Placental epithelial cell (primary cell): ENCODE results near the gene SHROOM4. TPM values are rescaled to one million over a fixed set of nuclear protein-coding genes. Genes with fewer than 3 reads are reported as not detected.

Source experiments
- small RNA-seq: library from RNA; depleted of rRNA; stranded (forward); fragments of <200 nt; gene quantifications from one replicate; pipeline ENCODE3, GENCODE V24; 2012
- total RNA-seq: library from RNA; depleted of rRNA; stranded (reverse); fragments of >200 nt; gene quantifications from 2 replicates; pipeline ENCODE4 v1.2.3, GENCODE V29; 2012

The SHROOM4 gene, protein sequence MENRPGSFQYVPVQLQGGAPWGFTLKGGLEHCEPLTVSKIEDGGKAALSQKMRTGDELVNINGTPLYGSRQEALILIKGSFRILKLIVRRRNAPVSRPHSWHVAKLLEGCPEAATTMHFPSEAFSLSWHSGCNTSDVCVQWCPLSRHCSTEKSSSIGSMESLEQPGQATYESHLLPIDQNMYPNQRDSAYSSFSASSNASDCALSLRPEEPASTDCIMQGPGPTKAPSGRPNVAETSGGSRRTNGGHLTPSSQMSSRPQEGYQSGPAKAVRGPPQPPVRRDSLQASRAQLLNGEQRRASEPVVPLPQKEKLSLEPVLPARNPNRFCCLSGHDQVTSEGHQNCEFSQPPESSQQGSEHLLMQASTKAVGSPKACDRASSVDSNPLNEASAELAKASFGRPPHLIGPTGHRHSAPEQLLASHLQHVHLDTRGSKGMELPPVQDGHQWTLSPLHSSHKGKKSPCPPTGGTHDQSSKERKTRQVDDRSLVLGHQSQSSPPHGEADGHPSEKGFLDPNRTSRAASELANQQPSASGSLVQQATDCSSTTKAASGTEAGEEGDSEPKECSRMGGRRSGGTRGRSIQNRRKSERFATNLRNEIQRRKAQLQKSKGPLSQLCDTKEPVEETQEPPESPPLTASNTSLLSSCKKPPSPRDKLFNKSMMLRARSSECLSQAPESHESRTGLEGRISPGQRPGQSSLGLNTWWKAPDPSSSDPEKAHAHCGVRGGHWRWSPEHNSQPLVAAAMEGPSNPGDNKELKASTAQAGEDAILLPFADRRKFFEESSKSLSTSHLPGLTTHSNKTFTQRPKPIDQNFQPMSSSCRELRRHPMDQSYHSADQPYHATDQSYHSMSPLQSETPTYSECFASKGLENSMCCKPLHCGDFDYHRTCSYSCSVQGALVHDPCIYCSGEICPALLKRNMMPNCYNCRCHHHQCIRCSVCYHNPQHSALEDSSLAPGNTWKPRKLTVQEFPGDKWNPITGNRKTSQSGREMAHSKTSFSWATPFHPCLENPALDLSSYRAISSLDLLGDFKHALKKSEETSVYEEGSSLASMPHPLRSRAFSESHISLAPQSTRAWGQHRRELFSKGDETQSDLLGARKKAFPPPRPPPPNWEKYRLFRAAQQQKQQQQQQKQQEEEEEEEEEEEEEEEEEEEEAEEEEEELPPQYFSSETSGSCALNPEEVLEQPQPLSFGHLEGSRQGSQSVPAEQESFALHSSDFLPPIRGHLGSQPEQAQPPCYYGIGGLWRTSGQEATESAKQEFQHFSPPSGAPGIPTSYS (N-terminal part only)
- 5.9 and 8.2 TPM in 2 replicates for total RNA-seq

DNA sequence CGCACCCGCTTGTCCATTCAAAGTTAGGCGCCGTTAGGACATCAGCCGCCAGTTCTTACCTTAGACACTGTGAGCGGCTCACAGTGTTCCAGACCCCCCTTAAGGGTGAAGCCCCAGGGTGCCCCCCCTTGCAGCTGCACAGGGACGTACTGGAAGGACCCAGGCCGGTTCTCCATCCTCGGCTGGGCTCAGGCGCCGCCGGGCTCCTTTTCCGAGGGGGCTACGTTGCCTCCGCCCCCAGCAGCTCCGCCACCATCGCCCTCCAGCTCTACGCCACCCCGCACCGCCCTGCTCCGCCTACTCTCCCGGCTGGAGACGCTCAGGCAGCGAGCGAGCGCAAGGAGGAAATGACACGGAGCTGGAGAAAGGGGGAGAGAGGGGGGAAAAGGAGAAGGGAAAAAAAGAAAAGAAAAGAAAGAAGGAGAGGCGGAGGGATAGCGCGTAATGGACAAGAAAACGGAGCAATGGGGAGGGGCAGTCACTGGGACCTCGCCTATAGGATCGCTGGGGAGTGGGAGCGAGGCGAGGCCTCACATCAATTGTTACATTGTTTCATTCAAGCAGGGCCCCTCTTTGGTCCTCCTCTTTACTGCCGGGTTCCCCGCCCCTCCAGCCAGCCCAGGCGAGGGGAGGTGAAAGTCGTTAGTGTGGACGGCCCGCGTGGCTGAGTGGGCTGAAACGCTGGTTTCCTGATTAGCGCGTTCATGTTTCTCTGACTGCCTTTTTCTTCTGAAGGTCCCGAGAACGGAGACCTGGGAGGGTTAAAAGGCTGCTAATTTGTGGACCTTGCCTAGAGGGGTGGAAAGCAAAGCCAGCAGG is at the start of gene SHROOM4:
TSS of gene SHROOM4 (minus strand) at position 352 of the 819 bp plus-strand sequence. CDS start at position 176, 176 bp downstream.

Small RNA genes lying within 50 kb of the gene (small RNA-seq; reads per million reads assigned to genes)
- not detected for gene RNU6-935P

Other genes with a start within 250 kb of the SHROOM4 start
- not detected in 2 replicates for gene BMP15, start 96.5 kb upstream of the SHROOM4 start, total RNA-seq